ENCODE data around the gene PRKCQ. TPM values are rescaled to one million over a fixed set of nuclear protein-coding genes. Genes with fewer than 3 reads are reported as not detected.

Gene PRKCQ
- total RNA-seq, 1 experiment from 2014 or later: not detected

DNA sequence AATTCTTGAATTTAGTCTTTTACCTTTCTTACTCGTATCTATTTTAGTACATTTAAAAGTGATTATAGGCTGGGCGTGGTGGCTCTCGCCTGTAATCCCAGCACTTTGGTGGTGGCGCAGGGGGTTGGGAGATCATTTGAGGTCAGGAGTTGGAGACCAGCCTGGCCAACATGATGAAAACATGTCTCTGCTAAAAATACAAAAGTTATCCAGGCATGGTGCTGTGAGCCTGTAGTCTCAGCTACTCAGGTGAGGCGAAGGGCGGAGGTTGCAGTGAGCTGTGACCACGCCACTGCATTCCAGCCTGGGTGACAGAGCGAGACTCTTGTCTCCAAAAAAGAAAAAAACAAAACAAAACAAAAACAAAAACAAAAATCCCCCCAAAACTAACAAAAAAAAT lies 12.2 kb downstream of the PRKCQ start:
- DNase-seq (ENCODE audit: low spot score): no peak

DNA sequence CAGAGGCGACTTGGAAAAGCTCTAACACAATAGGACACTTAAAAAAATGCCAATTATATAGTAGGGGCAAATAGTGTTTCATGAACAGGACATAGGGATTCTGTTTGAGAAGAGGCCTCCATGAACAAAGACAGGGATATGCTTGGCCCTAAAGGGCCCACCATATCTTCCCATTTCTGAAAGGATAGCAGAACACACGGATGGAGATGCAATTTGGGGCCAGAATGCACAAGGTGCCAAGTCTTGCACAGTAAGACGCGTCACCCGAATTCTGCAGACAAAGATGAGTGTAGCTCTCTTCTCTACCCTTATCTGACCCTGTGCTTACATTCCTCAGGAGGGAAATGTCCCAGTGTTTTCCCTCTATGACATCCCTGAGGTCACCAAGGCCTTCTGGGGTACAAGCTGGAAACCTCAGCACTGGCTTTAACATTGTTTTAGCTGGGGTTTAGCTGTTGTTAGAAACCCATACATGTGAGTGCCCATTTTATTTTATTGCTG lies 12.8 kb downstream of the PRKCQ start:
- no peak for DNase-seq (ENCODE audit: low spot score)

GRCh38 chr10:6565588-6565987 lies 14.5 kb downstream of the PRKCQ start:
- DNase-seq (ENCODE audit: low spot score): no peak

DNA sequence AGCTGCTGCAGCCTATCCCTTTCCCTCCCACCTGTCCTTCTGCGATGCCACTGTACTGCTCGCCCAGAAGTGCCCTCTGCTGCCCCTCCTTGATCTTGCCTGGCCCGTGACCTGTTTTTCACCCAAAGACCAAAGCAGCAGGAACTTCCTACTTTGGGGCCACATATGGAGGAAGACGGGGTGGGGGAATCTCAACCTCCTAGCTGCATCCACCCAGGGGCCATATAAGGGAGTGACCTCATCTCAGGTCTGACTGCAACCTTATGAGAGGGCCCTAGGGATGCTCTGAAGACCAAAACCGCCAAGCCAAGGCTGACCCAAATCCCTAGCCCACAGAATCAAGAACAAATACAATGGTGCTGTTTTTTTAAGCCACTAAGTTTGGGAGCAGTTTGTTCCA lies 15.7 kb downstream of the PRKCQ start:
- DNase-seq (ENCODE audit: low spot score): no peak

DNA sequence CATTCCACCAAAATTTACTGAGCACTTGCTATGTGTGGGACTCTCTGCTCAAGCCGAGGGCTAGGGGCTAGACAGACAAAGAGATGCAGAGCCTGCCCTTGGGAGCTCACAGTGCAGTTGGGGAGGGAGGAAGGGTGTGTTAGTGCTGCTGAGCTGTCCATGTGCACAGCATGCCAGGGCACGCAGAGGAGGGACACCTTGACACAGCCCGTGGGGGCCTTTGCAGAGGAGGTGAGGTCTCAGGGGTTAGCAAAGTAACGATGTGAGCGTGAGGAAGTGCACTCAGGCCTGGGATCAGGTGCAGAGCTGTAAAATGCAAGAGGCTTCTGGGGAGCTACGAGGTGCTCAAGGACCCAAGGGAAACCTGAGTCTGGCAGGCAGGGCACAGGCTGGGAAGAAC lies 16.3 kb downstream of the PRKCQ start:
- no peak for DNase-seq (ENCODE audit: low spot score)

- DNase-seq (ENCODE audit: low spot score): no peak
Observed at GRCh38 chr10:6563075-6563474, 17.0 kb downstream of the PRKCQ start.

- no peak for DNase-seq (ENCODE audit: low spot score)
Observed at GRCh38 chr10:6562221-6562620, 17.9 kb downstream of the PRKCQ start.

- no peak for DNase-seq (ENCODE audit: low spot score)
Observed at GRCh38 chr10:6561552-6561951, 18.5 kb downstream of the PRKCQ start.

DNA sequence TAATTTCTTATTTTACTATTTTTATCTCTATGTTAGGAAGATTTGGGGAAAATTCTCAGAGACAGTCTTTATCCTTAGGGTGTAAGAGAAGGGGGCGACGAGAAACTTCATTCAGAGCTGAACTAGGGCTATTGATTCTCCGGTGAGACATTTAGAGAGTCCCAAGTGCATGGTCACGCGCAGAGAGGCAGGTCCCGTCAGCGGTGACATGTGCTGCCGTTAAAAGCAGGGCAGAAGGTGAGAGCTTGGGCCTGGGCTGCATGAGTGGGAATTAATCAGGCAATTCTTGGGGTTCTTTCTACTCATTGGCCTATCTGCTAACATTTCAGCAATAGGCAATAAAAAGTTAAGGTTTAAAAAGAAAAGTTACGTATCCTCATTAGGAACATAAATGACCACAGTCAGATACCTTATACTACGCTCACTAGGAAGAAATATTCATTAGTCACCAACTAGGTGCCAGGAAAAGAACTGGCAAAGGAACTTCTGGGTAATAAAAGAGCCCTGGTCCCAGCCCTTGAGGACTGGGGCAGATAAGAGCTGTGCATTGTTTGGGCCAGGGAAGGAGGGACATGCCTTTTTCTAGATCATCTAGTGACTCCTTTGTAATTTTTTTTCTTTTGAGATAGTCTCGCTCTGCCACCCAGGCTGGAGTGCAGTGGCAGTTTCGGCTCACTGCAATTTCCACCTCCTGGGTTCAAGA lies 21.2 kb downstream of the PRKCQ start:
- no peak for DNase-seq (ENCODE audit: low spot score)

- DNase-seq (ENCODE audit: low spot score): no peak
Observed at GRCh38 chr10:6558272-6558671, 21.8 kb downstream of the PRKCQ start.

- DNase-seq (ENCODE audit: low spot score): no peak
Observed at GRCh38 chr10:6553937-6554336, 26.1 kb downstream of the PRKCQ start.

DNA sequence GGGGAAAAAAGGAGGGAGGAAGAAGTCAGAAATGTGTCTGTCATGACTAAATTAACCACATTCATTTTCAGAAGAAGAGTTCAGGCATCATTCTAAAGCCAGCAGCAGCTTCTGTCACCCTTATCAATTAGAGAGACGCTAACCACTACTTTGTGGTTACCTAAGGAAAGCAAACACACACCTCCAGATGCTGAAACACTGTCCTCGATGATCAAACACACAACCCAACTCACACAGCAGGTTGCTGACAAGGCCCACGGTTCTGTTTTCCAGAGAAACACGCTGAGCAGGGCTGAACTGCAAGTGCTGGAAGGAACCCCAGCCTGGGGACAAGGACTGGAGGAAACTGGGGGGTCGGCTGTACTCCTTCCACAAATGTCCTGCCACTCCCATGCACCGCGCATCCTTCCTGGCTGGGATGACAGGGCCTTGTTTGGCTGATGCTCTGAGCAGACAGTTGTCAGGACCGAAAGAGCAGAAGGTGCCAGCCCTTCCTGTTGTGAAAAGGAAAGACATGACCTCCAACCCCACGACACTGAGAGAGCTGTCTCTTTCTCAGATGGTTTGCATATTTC lies 36.6 kb downstream of the PRKCQ start:
- no peak for DNase-seq (ENCODE audit: low spot score)

DNA sequence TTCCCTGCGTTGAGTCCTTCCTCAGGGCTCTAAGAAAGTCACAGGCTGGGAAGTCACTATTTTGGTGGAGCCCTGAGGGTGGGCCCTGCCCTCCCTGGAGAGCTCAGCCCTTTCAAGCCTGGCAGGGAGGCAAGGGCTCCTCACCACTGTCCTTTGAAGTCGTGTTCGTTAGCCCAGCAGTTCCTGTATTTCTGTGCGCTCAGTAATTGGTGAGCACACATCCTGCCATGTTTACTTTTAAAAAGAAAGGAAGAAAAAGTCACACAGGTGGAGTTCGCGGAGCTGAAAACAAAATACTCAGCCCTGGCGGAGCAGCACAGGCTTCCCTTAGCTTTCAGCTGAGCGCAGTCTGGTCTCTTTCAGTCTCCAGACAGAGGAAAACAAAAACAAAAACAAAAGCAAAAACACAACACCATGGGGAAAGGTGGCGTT lies 37.1 kb downstream of the PRKCQ start:
- DNase-seq (ENCODE audit: low spot score): no peak

GRCh38 chr10:6539833-6540232 lies 40.2 kb downstream of the PRKCQ start:
- no peak for DNase-seq (ENCODE audit: low spot score)

DNA sequence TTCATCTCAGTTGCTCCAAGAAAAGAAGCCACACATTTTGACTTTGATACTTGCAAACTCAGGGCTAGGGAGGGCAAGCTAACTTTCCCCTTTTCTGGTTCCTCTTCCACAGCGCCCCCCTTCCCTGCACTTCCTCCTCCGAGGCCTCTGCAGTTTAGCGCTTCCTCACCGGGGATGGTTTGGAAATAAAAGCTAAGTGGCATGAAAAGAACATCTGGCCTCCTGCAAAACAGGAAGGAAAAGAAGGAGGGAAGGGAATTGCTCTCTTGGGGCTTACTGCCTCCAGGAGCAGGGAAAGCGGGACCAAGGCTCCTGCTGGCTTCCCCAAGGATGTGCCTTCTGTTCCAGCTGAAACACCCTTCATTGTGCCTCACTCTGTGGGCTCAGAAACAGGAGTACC lies 42.3 kb downstream of the PRKCQ start:
- DNase-seq (ENCODE audit: low spot score): no peak

DNA sequence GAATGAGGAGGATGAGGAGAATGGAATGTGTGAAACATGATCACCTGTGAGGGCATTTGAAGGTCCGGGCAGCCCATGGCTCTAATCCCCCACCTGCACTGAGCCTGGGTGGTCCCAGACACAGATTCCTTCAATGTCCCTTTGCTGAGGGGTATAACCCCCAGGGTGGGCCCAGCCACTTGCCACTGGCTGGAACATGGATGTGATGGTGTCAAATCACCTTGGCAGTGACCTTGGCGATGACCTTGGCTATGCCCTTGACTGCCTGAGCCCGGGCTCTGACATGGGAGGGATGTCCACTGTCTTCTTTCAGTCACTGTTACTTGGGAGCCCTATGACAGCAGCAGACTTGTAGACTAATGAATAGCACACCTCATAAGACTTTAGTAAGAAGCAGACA lies 44.0 kb downstream of the PRKCQ start:
- no peak for DNase-seq (ENCODE audit: low spot score)

- DNase-seq (ENCODE audit: low spot score): no peak
Observed at GRCh38 chr10:6535156-6535764, 44.8 kb downstream of the PRKCQ start.

- no peak for DNase-seq (ENCODE audit: low spot score)
Observed at GRCh38 chr10:6532321-6532720, 47.8 kb downstream of the PRKCQ start.

- DNase-seq (ENCODE audit: low spot score): no peak
Observed at GRCh38 chr10:6530966-6531365, 49.1 kb downstream of the PRKCQ start.

GRCh38 chr10:6530211-6530840 lies 49.8 kb downstream of the PRKCQ start:
- DNase-seq (ENCODE audit: low spot score): no peak

GRCh38 chr10:6528198-6528950 lies 51.7 kb downstream of the PRKCQ start:
- no peak for DNase-seq (ENCODE audit: low spot score)

- DNase-seq (ENCODE audit: low spot score): no peak
Observed at GRCh38 chr10:6525599-6526165, 54.4 kb downstream of the PRKCQ start.

All from A172 (cell line).